GM21423 (cell line): ENCODE data around the gene C19orf44.

Experiments used
- ATAC-seq: cut with Tn5 transposase; IDR thresholded peaks from one replicate; pipeline ENCODE4 v1.9.1; 2021; ENCODE audit warnings: mild to moderate bottlenecking, moderate library complexity; ENCODE audit not compliant: unreplicated experiment

C19orf44 gene

GRCh38 chr19:16516381-16516780 lies 20.2 kb downstream of the C19orf44 start:
- no peak for ATAC-seq

GRCh38 chr19:16516923-16517610 lies 20.9 kb downstream of the C19orf44 start:
- no peak for ATAC-seq

- no peak for ATAC-seq
These were observed 21.9 kb downstream of the C19orf44 start for GRCh38 chr19:16518061-16518460.

GRCh38 chr19:16518483-16519229 lies 22.5 kb downstream of the C19orf44 start:
- ATAC-seq = no peak

GRCh38 chr19:16519230-16519687 lies 23.1 kb downstream of the C19orf44 start:
- ATAC-seq = no peak

- ATAC-seq = no peak
These were observed 24.1 kb downstream of the C19orf44 start for GRCh38 chr19:16520074-16520973.

- ATAC-seq = no peak
These were observed 24.9 kb downstream of the C19orf44 start for GRCh38 chr19:16520986-16521624.

- ATAC-seq = no peak
These were observed 25.6 kb downstream of the C19orf44 start for GRCh38 chr19:16521715-16522289.

GRCh38 chr19:16522559-16523377 lies 26.6 kb downstream of the C19orf44 start:
- ATAC-seq = no peak

GRCh38 chr19:16524991-16525734 lies 29.0 kb downstream of the C19orf44 start:
- no peak for ATAC-seq

GRCh38 chr19:16525751-16526481 lies 29.7 kb downstream of the C19orf44 start:
- no peak for ATAC-seq

- no peak for ATAC-seq
These were observed 31.2 kb downstream of the C19orf44 start for GRCh38 chr19:16527334-16527935.

GRCh38 chr19:16527971-16528521 lies 31.9 kb downstream of the C19orf44 start:
- no peak for ATAC-seq

- ATAC-seq = no peak
These were observed 33.4 kb downstream of the C19orf44 start for GRCh38 chr19:16529466-16530144.

GRCh38 chr19:16530540-16531379 lies 34.6 kb downstream of the C19orf44 start:
- no peak for ATAC-seq

GRCh38 chr19:16531380-16531669 lies 35.1 kb downstream of the C19orf44 start:
- no peak for ATAC-seq
